Upper lobe of right lung (tissue), 1 donor: ENCODE data around the gene MCCD1. TPM values are rescaled to one million over a fixed set of nuclear protein-coding genes. Genes with fewer than 3 reads are reported as not detected.

Experiments
- ATAC-seq: fragments of 200-7000 bp; cut with Tn5 transposase; one replicate; pipeline ENCODE4 v1.9.1; 2020; ENCODE audit warnings: mild to moderate bottlenecking, moderate library complexity
- DNase-seq: peaks from one replicate; pipeline ENCODE4 v3.0.0-alpha.2; 2020
- H3K27ac ChIP-seq: fragments of 200-600 bp; one replicate; pipeline ENCODE4 v1.8.0; 2022
- H3K27me3 ChIP-seq: fragments of 200-600 bp; one replicate; pipeline ENCODE4 v1.8.0; 2022; ENCODE audit warnings: mild to moderate bottlenecking
- H3K36me3 ChIP-seq: fragments of 200-600 bp; one replicate; pipeline ENCODE4 v1.8.0; 2022
- H3K4me1 ChIP-seq: fragments of 200-600 bp; one replicate; pipeline ENCODE4 v1.8.0; 2022
- H3K4me3 ChIP-seq: fragments of 200-600 bp; one replicate; pipeline ENCODE4 v1.8.0; 2022; ENCODE audit warnings: mild to moderate bottlenecking
- H3K9me3 ChIP-seq: fragments of 200-600 bp; one replicate; pipeline ENCODE4 v1.8.0; 2022
- CTCF ChIP-seq: fragments of 200-600 bp; IDR thresholded peaks from one replicate; pipeline ENCODE4 v1.8.0; 2022; ENCODE audit warnings: antibody characterized with exemption
- intact Hi-C: fragments of 100-400 bp; cut with DNase I; formaldehyde crosslinking; loops from one replicate; pipeline ENCODE4 v1.11.0; 2022
- total RNA-seq: library from RNA; stranded (reverse); fragmentation: NEBNext Ultra II Directional; extraction: Animal tissue kit (Norgen Biotek cat#: 25700); gene quantifications from one replicate; pipeline ENCODE4 v1.2.1, GENCODE V29; 2021
- donor health status: DM: no; HTN: yes; CAD: no; lungs with severe emphysema.

MCCD1 gene
- total RNA-seq, 1 donor from 2014 or later, result not detected

GRCh38 chr6:31510007-31510406 is 18.8 kb upstream of the MCCD1 start:
- Histone ChIP-seq H3K27ac (no peak overlapping the region), H3K4me3 (no peak overlapping the region), H3K27me3 (no peaks in the 10 kb centered on the region), H3K36me3 (peaks cover 29% of the 10 kb centered on the region), H3K9me3 (no peaks in the 10 kb centered on the region), H3K4me1 (no peaks in the 10 kb centered on the region)
- intact Hi-C loops, result no loop called here
- ATAC-seq (no peak), DNase-seq (no peak)
- TF ChIP-seq CTCF, result no peak

GRCh38 chr6:31513456-31514165 is 15.2 kb upstream of the MCCD1 start:
- Histone ChIP-seq H3K4me3 (no peak overlapping the region), H3K4me1 (no peaks in the 10 kb centered on the region), H3K27me3 (no peaks in the 10 kb centered on the region), H3K9me3 (no peaks in the 10 kb centered on the region), H3K27ac (no peak overlapping the region), H3K36me3 (peaks cover 13% of the 10 kb centered on the region)
- intact Hi-C loops, result no loop called here
- ATAC-seq (no peak), DNase-seq (no peak)
- TF ChIP-seq CTCF, result no peak

- Histone ChIP-seq H3K27me3 (no peaks in the 10 kb centered on the region), H3K4me3 (no peak overlapping the region), H3K27ac (no peak overlapping the region), H3K36me3 (no peaks in the 10 kb centered on the region), H3K4me1 (peaks cover 6% of the 10 kb centered on the region), H3K9me3 (no peaks in the 10 kb centered on the region)
- DNase-seq, result no peak
- no peak for ATAC-seq
- intact Hi-C loops, result no loop called here
- no peak for TF ChIP-seq CTCF
These were observed 6.9 kb upstream of the MCCD1 start for GRCh38 chr6:31521835-31522234.

GRCh38 chr6:31525553-31525931 is 3.2 kb upstream of the MCCD1 start:
- intact Hi-C loops, result no loop called here
- ATAC-seq, result no peak

GRCh38 chr6:31525932-31526591 is 2.7 kb upstream of the MCCD1 start:
- H3K36me3 ChIP-seq, result peaks cover 17% of the 10 kb centered on the region
- no peak for DNase-seq
- H3K27me3 ChIP-seq, result no peaks in the 10 kb centered on the region
- H3K4me1 ChIP-seq, result peaks cover 7% of the 10 kb centered on the region
- intact Hi-C loops, result no loop called here
- TF ChIP-seq CTCF, result no peak
- H3K27ac ChIP-seq, result peak overlapping the region; percentile 17
- H3K4me3 ChIP-seq, result no peak overlapping the region
- H3K9me3 ChIP-seq, result no peaks in the 10 kb centered on the region
- peak; percentile 37 for ATAC-seq

More at GRCh38 chr6:31525553-31525931, 3.2 kb upstream of the MCCD1 start:
- no peak for TF ChIP-seq CTCF
- Histone ChIP-seq H3K4me3 (no peak overlapping the region), H3K4me1 (peaks cover 7% of the 10 kb centered on the region), H3K27me3 (no peaks in the 10 kb centered on the region), H3K9me3 (no peaks in the 10 kb centered on the region), H3K27ac (no peak overlapping the region), H3K36me3 (peaks cover 12% of the 10 kb centered on the region)
- no peak for DNase-seq
